ENCODE results near the gene SENP2.
"Not testable (repeated sequence)": the region's sequence is repeated elsewhere in the genome, so short reads cannot be mapped to it uniquely, and the experiment has no call there.

Gene SENP2

DNA sequence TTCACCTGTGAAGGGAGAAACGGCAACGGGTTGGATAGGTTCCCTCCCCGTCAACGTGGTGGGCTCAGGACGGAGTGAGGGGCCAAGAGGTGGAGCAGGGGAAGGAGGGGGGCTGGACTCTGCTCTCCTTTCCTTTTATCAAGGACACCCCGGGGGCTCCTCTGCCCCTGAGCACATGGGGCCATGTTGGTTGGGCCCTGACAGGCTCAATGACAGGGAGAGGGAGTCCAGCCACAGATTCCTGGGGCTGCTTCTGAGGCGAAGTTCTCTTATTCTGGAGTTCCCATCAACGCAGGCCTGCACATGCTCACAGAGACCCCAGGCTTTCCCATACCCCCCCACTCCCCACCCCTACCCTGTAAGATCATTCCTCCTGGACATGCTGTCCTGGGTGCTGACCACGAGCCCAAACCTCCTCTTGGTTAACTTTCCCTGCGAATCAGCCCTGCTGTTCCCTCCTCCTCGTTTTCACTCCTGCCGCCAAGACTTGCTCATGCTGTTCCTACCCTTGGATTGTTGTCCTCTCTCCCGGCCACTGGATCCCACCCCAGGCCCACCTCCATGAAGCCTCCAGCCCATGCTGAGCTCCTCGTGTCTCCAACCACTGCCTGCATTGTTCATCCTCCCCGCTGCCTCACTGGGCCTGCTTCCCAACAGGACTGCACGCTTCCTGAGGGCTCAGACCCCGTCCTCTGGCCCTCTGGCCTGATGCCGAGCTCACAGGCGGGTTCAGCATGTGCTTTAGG, 61.2 kb downstream of the SENP2 start:
- no peak for DNase-seq (ENCODE audit: low spot score)

DNA sequence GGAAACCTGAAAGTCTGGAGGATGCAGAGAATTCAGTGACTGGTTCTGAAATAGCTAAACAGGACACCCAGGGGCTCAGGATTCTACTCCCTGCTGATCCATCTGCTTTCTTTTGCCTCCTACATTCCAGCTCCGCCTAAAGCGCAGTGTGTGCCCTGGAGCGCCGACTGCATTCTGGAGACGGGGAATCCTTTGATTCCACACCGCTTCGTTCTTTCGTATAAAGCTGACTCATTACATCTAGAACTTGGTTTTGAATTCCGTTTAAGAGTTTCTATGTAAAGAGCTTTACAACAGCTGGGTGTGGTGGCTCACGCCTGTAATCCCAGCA, 61.8 kb downstream of the SENP2 start:
- no peak for DNase-seq (ENCODE audit: low spot score)

DNA sequence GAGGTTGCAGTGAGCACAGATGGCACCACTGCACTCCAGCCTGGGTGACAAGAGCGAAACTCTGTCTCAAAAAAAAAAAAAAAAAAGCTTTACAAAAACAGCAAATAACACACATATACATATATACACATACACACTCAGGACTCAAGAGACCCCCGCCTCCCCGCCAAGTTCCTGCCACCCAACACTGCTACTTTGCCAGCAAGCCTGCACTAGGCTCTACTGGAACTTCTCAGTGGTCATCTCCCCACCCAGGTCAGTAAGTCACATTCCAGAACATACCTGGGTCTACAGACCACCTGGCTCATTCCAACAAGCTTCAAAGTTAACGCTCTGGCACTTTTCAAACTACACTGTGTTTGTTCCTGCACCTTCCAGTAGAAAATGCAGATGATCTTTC, 62.3 kb downstream of the SENP2 start:
- DNase-seq (ENCODE audit: low spot score), result no peak

DNA sequence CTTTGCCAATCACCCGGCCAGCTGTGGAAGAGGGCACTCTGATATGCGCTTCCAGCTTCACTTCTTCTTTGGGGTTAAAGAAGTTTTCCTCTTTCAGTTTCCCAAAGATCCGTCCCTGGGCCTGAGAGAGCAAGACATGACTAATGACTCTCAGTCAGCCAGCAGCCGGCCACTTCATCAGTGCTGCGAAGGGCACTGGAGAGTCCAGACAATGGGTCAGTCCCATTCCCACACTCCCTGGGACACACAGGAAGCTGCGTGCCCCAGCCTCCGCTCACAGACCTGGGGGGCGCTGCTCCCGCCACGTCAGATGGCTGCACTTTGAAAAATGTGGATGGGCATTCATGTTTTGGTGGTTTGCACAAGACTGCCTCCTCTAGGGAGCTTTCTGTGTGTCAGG, 63.3 kb downstream of the SENP2 start:
- no peak for DNase-seq (ENCODE audit: low spot score)

DNA sequence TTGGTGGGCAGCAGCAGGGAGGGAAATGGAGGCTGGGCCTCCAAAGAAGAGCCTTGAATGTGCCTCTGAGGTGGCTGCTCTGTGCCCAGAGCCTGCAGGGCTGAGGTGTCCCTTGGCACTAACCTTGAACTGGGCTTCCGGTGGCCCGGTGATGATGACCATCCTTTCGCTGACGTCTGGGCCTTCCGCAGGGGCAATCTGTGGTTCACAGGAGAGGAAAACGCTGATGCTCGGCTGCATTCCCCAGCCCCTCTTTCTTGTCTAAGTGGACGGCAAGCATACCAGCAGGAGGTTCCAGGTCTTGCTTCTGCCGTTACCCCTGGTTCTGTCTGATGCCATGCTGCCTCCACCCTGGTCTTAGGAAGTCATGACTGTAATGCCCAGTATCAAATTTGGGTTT, 65.9 kb downstream of the SENP2 start:
- no peak for DNase-seq (ENCODE audit: low spot score)

DNA sequence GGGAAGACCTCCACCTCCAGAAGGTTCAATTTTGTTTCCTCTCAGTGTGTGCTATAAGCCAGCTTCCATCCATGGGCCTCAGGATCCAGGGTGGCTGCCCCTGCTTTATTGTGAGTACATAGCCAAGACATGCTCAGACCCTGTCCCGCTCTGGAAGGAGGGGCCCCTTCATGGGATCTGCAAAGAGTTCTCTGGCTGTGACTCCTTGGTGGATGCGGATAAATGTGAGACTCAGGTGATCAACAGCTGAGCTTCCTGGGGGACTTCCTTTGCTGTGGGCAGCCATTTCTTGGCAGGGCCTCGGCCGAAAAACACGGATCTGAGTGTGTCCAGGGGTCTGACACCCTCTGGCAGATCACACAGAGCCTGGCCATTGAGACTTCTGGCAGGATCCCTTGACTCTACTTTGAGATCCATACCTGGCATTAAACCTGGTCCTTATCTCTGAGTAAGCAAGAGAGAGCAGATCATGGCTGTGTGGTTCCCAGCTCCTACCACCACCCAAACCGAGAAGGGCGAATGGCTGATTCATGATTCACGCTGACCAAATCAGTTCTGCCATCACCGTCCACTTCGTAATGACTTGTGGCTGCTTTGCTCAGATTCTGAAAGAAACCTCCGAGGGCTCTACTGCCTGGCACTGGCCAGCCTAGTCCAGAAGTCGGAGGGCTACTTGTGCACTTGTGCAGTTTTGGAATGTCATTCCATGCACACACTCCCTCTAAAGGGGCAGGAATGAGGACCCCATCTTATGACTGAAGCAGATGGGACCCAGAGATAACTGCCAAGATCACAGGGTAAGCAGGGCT, 68.1 kb downstream of the SENP2 start:
- no peak for DNase-seq (ENCODE audit: low spot score)

DNA sequence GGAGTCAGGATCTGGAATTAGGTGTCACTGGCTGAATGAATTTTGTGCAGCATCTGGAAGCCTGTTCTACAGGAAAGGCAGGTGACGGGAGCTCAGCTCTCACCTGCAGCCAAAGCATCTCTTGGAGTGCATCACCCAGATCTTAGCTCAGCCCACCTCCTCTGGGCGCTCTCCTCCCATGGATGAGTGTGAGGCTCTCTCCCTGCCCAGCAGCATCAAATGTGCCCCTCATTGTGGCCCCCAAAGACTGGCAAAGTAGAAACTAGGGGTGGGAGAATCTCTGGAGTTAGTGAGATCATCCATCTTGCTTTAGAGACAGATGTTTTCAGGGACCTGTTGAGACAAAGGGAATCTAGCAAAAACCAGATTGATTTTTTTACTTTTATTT, 68.7 kb downstream of the SENP2 start:
- no peak for DNase-seq (ENCODE audit: low spot score)

DNA sequence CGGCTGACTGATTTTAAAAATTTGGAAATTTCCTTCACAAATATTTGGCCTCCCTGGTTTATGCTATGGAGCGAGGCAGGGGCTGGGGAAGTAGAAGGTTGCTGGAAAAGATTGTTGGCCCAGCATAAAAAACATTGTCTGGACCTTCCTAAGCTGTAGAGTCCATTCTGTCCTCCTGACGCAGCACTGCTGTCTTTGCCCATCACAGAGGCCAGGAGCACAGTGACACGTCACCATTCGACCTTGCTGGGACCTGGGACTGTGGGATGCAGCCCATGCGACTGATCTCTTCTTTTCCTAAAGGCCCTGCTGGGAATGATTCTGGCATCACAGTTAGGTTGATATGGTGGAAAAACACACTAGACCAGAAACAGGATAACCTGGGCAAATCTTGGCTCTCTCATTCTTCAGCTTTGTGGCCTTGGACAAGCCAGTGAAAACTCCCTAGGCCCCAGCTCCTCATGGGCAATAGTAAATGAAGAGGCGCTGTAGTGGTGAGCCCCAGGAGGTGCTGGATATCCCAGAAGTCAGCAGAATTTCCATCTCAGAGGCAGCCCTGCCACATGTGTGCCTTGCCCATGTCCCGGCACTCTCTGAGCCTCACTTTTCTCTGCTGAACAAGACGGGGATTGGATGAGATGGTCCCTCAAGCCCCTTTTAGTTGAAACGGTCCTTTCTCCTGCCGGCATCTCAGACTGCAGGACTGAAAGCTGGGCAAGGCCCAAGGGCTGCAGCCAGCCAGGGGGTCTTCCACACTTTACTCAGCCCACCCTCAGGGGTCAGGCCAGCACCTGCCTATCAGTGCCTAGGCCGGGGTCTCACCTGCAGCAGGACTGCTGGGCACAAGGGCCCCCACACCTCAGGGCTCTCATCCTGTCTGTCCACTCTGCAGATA, 69.6 kb downstream of the SENP2 start:
- no peak for DNase-seq (ENCODE audit: low spot score)

DNA sequence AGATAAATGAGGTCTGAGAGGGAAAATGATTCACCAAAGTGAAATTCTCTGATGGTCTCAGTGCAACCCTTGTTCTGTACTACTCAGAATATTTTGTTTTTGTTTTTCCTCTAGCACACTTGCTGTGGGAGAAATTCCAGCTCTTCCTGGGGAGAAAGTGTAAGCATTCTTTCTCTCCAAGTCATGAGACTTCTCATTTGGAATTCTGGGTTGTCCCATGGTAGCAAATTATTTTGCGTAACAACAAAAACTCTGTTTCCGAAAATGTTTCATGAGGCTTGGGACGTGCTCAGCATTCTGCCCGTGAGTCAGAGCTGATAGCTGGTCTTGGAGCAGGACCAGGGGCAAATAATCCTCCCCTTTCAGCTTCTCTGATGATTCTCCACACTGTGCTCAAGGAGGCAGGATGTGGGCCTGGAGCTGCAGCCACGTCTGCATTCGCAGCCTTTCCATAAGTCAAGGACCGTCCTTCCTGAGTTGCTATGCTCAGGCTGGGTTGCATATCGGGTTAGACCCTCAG, 70.3 kb downstream of the SENP2 start:
- no peak for DNase-seq (ENCODE audit: low spot score)

DNA sequence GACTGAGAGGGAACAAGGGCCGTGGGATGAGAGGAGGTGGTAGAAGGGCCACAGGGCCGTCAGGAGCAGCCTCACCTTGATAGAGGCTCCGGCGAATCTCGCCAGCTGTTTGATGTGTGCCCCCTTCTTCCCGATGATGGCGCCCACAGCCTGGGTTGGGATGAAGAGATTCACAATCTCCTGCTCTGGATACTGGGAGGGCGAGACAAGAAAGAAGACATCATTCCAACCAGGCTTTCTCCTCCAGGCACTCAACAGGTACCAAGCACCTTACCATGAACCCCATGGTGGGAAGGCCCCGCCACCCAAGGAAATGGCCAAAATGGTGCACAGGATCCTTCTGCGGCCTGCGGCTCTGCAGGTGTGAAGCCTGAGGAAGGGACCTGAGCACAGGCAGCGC, 71.1 kb downstream of the SENP2 start:
- no peak for DNase-seq (ENCODE audit: low spot score)

DNA sequence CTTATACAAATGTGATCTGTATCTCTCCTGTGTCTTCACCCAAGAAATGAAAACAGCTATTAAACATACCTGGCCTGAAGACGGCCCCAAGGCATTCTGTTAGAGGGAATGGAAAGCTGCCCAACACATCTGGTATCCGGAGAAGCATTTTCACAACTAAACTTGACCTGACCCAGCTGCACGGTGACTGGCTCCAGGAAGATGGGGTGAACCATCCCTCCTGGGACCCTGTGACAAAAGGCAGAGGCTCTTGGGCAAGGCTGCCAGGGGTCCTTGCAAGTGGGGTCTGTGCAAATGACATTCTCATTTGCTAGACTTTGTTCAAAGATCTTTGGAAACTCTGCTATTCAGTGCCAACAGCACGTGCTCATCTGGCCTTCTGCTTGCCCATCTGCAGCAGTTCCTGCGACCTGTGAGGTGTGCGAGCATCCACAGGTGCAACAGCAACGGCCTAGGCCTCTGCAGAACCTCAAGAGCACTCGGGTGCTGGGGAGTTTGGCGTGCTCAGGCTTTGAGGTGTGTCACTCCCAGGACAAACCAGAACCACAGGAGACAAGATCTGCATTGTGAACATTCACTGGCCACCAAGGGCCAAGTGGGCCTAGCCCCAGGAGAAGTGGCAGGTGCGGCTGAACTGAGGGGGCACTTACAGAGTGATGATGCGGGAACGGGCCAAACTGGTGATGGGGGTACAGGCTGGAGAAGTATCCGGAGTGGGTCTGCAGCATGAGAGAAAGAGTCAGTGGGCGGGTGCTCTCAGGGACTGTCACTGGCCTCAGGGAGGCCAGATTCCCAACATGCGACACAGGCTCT, 71.8 kb downstream of the SENP2 start:
- DNase-seq (ENCODE audit: low spot score), result no peak

DNA sequence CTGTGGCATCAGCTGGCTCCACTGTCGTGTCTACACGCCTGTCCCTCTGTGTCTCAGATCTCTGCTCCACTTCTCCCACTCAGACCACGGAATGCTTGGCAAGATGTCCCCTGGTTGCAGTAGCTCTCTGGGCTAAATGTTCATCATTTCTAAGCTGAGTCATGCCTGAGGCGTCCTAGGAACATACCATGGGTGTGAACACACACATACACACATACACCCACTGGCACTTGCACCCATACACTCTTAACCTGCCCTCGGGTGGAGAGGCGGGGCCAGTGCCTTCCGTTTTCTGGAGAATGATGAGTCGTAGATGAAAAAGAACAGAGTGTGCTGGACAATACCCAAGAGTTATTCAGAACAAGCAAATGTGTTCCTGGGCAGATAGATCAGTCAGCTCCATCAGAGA, 72.4 kb downstream of the SENP2 start:
- DNase-seq (ENCODE audit: low spot score), result no peak

DNA sequence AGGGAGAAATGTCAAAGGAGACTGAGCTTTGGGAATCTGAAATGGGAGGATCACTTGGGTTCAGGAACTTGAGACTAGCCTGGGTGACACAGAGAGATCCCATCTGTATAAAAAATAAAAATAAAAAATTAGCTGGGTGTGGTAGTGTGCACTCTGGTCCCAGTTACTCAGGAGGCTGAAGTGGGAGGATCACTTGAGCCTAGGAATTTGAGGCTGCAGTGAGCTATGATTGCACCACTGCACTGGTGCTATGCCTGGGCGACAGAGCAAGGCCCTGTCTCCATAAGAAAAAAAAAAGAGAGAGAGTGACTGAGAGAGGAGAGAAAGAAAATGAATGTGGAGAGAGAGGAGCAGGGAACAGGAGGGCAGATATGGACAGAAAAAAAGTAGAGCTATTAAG, 72.8 kb downstream of the SENP2 start:
- no peak for DNase-seq (ENCODE audit: low spot score)

DNA sequence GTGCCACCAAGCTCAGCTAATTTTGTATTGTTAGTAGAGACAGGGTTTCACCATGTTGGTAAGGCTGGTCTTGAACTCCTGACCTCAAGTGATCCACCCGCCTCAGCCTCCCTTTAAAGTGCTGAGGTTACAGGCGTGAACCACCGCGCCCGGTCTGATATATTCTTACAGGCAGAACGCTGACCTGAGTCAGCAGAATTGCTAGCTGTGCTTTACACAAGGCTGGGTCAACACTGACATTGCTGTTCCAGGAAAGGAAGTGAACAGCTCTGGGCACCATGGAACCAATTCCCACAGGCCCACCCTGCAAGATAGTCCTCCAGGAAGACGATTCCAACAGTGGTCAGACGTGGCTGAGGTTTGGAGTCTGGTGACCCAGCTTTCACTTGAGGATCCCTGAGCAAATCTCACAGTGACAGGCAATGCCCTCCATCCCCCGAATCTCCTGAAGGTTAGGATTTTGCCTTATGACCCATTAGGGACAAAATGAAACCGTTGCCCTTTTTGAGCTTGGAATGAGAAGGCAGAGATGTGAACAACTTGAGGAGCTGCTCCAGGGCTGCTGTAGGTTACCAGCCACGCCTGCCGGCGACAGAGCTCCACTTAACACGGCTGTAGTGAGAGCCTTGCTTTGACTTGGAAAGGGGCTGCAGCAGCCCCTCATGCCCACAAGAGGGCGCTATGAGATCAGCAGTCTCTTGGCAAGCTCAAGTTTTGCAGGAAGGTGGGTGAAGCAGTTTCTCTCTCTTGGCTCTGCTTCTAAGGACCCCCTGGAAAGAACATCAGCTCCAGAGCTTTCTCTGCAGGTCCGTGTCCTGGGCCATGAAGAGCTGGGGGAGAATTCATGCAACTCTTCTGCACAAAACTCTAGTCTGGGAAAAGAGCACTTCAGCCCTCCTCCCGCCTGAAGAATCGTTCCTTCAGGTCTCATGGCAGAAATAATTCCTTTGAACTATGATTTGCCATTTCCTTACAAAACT, 74.1 kb downstream of the SENP2 start:
- DNase-seq (ENCODE audit: low spot score), result peak; percentile 40

DNA sequence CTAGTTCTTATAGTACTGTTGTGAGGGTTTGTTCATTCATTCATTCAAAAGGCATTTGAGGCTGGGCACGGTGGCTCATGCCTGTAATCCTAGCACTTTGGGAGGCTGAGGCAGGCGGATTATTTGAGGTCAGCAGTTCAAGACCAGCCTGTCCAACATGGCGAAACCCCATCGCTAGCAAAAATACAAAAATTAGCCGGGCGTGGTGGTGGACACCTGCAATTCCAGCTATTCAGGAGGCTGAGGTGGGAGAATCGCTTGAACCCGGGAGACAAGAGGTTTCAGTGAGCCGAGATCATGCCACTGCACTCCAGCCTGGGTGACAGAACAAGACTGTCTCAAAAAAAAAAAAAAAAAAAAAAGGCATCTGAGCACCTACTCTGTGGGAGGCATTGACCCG, 75.2 kb downstream of the SENP2 start:
- not testable (repeated sequence) for DNase-seq (ENCODE audit: low spot score)

DNA sequence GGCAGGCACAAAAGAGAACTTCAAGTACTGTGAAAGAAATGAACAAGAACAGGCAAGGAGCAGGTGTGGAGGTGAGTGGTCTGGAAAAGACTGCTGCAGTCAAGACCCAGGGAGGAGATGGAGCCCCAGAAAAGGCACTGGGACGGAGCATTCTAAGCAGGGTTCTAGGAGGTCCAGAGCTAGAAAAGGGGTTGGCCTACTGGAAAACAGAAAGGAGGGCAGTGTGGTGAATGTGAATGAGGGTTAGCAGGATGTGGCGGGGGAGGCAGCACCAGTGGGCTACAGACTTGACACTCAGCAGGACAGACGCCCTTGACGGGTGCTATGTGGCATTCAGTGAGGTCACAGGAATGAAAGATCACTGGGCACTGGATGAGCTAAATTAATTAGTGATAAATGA, 75.7 kb downstream of the SENP2 start:
- no peak for DNase-seq (ENCODE audit: low spot score)

DNA sequence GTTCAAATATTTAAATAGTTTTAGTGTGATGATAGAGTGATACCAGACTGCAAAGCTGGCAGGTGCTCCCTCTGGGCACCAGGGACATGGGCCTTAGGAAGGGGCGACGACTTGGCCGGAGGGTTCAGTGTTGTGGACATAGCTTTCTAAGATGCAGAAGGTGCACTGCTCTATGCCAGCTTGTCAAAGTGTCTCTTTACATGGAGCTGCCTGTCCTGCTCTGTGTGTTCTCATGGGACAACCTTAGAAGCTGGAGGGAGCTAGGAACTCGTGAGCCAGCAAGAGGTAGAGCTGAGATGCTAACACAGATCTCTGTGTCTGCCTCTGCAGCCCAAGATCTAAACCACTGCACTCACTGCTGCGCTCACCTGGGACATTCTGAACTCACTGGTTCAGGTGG, 77.8 kb downstream of the SENP2 start:
- DNase-seq (ENCODE audit: low spot score), result no peak

DNA sequence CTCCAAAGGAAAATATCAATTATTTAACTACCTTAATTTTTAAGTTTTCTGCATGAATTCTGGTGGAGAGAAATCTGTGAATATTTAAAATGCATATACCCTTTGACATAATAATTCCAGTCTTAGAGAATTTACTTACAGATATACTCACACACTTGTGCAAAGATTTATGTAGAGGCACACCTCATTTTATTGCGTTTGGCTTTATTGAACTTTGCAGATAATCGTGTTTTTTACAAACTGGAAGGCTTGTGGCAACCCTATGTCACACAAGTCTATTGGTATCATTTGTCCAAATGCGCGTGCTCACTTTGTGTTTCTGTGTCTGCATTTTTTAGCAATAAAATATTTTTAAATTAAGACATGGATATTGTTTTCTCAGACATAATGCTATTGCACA, 81.5 kb downstream of the SENP2 start:
- DNase-seq (ENCODE audit: low spot score), result no peak

DNA sequence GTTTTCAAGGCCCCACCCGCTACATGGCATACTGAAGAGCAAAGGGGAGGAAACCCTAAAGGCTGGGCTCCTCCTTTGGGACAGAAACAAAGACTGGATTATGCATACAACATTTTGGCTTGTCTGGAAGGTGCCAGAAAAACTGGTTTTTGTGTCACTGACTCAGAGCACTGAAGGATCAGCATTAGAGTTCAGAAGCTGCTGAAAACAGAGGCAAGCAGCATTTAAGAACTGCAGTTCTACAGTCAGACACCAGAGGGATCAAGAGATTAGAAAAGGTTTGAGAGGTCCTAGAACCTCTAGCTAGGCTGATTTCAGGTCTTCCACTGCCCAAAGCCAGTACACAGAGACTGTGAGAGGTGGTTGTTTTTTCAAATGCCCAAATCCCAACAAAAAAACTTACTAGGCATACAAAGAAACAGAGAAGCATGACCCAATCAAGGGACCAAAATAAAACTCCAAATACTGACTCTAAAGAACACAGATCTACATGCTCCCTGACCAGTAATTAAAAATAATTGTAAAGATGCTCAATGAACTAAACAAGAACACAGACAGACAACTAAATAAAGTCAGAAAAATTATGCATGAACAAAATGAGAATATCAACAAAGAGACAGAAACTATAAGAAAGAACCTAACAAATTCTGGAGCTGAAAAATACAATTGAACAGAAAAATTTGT, 91.2 kb downstream of the SENP2 start:
- no peak for DNase-seq (ENCODE audit: low spot score)

DNA sequence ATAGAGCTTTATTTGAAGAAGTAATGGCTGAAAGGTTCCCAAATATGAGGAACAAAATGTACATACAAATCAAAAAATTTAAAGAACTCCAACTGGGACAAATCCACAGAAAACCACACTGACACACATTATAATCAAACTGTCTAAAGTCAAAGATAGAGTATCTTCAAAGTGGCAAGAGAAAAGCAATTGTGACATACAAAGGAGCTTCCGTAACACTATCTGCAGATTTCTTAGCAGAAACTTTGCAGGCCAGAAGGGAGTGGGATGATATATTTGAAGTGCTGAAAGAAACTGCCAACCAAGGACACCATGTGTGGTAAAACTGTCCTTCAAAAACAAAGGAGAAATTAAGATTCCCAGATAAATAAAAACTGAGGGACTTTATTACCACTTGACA, 91.9 kb downstream of the SENP2 start:
- no peak for DNase-seq (ENCODE audit: low spot score)

Measured in CD4-positive, alpha-beta T cell treated with Interleukin-6 at 100 ng/mL for 8 hours (primary cell).